Hematopoietic multipotent progenitor cell treated with erythropoietin and hydrocortisone succinate and interleukin-3 and kit ligand, for 8 days (in vitro differentiated cells): Measurements from ENCODE around the gene SLC7A5.
"Not testable (repeated sequence)": the region's sequence is repeated elsewhere in the genome, so short reads cannot be mapped to it uniquely, and the experiment has no call there.

Experiments
- DNase-seq: peaks from one replicate; pipeline ENCODE4 v3.0.0-alpha.2; 2015

The SLC7A5 gene

GRCh38 chr16:87789437-87790291, 79.6 kb downstream of the SLC7A5 start:
- no peak for DNase-seq

- not testable (repeated sequence) for DNase-seq
Measured at GRCh38 chr16:87788730-87789436, 80.4 kb downstream of the SLC7A5 start.

- not testable (repeated sequence) for DNase-seq
Measured at GRCh38 chr16:87787451-87788091, 81.7 kb downstream of the SLC7A5 start.

GRCh38 chr16:87784812-87785211, 84.5 kb downstream of the SLC7A5 start:
- no peak for DNase-seq

GRCh38 chr16:87782033-87782432, 87.3 kb downstream of the SLC7A5 start:
- no peak for DNase-seq

- peak; percentile 71 for DNase-seq
Measured at GRCh38 chr16:87780385-87780989, 88.8 kb downstream of the SLC7A5 start.
